Measurements from ENCODE around the gene CYP2W1.

Gene CYP2W1

DNA sequence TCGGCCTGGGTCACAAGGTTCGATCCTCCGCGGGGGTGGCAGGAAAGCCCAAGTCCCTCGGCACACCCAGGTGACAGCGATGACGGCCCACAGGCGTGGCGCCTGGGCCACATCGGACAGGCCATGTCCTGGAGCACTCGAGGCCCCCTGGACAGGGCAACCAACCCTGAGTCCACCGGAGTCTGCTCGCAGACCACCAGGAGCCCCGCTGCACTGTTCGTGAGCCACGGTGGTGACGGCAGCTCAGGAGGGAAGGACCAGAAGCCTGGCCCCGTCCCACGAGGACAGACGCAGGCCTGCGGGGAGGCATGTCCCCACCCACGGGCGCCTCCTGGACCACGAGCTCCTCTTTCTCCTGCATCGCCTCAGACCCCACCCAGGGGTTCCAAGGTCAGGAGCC is 39.0 kb downstream of the CYP2W1 start:
- H3K27ac ChIP-seq, result no peak overlapping the region
- no peak overlapping the region for H3K4me3 ChIP-seq
- DNase-seq (ENCODE audit: low spot score), result no peak
- TF ChIP-seq, protein P1, sequence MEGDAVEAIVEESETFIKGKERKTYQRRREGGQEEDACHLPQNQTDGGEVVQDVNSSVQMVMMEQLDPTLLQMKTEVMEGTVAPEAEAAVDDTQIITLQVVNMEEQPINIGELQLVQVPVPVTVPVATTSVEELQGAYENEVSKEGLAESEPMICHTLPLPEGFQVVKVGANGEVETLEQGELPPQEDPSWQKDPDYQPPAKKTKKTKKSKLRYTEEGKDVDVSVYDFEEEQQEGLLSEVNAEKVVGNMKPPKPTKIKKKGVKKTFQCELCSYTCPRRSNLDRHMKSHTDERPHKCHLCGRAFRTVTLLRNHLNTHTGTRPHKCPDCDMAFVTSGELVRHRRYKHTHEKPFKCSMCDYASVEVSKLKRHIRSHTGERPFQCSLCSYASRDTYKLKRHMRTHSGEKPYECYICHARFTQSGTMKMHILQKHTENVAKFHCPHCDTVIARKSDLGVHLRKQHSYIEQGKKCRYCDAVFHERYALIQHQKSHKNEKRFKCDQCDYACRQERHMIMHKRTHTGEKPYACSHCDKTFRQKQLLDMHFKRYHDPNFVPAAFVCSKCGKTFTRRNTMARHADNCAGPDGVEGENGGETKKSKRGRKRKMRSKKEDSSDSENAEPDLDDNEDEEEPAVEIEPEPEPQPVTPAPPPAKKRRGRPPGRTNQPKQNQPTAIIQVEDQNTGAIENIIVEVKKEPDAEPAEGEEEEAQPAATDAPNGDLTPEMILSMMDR (IDR thresholded peaks at IDR 0.05), result no peak

DNA sequence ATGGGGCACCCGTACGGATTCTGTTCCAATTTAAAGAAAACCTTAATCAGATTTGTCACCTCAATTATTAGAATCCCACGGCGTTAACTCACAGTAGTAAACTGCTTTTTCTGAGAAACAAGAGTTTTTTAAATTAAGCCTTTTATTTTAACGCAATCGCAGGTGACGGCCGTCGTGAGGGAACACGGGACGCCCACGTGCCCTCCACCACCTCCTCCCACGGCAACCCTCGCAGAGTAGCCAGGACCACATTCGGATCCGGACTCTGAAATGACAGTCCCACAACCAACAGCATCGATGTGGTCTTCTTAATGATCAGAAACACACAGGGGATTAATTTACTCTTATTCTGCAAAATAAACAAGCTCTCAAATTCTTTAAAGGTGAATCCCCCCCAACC is 39.4 kb downstream of the CYP2W1 start:
- Histone ChIP-seq H3K27ac (no peak overlapping the region), H3K4me3 (no peak overlapping the region)
- TF ChIP-seq, protein P1 (IDR thresholded peaks at IDR 0.05), result no peak
- DNase-seq (ENCODE audit: low spot score), result no peak

GRCh38 chr7:1022801-1023465 is 40.0 kb downstream of the CYP2W1 start:
- no peak for DNase-seq (ENCODE audit: low spot score)
- H3K27ac ChIP-seq, result no peak overlapping the region
- TF ChIP-seq, protein P1 (IDR thresholded peaks at IDR 0.05), result no peak
- H3K4me3 ChIP-seq, result no peak overlapping the region

- Histone ChIP-seq H3K4me3 (no peak overlapping the region), H3K27ac (no peak overlapping the region)
- TF ChIP-seq, protein P1 (IDR thresholded peaks at IDR 0.05), result no peak
- no peak for DNase-seq (ENCODE audit: low spot score)
These were observed 41.4 kb downstream of the CYP2W1 start for GRCh38 chr7:1024331-1024841.

DNA sequence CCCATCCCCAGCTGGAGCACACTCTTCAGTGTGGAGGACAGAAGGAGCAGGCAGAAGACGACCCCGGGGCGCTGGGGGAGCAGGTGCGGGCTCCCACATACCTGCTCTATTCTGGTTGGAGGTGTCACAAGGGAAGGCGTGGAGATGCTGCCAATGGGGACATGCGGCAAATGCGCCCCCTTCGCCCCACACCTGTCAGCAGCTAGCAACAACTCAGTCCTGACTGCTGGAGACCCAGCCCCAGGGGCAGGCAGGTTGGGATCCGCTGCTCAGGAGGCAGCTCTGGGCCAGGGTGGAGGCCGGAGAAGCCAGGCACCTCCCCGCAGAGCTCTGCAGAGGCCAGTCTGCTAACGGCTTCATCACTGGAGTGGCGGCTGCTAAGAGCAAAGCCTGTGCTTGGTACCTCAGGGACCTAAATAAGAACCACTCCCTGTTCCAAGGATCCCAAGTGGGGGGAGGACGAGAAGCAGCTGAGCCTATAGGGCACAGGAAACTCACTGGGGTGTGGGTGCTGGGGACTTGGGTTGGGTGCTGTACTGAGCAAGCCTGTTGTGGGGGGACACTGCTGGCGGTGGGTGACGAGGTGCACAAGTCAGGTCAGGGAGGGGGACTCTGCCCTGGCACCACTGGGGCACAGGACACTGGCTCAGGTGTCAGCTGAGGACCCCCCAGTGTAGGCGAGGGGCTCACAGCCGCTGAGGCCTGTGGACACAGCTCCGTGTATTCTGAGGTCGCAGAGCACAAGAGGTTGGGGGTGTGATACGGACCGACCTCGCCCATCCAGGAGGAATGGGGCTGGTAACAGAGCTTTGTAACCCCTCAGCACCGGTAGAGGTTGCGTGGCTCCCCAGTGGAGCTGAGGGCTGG is 42.1 kb downstream of the CYP2W1 start:
- TF ChIP-seq, protein P1 (IDR thresholded peaks at IDR 0.05), result no peak
- no peak for DNase-seq (ENCODE audit: low spot score)
- H3K27ac ChIP-seq, result no peak overlapping the region
- no peak overlapping the region for H3K4me3 ChIP-seq

DNA sequence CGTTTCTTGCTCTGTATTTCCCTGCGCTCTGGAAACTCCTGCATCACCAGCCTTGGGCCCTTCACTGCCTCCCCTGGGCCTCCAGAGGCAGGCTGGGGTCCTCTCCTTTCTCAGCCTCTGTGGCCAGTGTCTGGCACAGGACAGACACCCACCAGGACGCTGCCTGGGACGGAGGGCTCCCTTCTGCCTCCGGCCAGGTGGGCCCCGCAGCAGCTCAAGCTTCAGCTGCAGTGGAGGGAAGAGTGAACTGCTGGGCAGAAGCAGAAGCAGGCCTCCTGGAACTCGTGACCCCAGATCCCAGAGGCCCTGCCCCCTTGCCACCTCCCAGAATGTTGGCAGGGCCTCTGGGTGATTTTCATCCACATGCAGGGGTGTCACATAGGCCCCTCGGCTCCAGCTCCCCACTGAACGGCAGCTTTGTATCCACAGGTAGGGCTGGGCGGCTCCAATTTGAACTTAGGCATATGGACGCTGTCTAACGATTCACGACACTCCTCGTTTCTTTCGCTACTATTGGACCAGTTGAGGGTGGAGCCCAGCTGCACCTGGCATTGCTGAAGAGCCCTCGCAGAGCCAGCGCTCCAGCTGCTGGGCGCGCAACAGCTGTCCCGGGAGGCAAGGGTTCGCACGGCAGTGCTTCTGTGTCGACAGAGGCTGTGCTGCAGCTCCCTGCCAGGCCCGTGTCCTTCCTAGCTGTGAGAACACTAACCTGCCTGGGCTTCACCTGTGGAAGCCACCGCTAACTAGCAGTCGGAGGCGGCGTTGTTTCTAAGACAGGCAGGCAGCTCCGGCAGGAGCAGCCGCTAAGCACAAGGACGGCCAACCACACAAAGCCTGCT is 43.0 kb downstream of the CYP2W1 start:
- no peak for DNase-seq (ENCODE audit: low spot score)
- TF ChIP-seq, protein P1 (IDR thresholded peaks at IDR 0.05), result no peak
- no peak overlapping the region for H3K4me3 ChIP-seq
- H3K27ac ChIP-seq, result no peak overlapping the region
